ENCODE measurements around the gene ABI3BP. TPM values are rescaled to one million over a fixed set of nuclear protein-coding genes. Genes with fewer than 3 reads are reported as not detected.

The ABI3BP gene
- total and polyA plus RNA-seq, 2 experiments from 2014 or later = 0.42 to 0.57 TPM

DNA sequence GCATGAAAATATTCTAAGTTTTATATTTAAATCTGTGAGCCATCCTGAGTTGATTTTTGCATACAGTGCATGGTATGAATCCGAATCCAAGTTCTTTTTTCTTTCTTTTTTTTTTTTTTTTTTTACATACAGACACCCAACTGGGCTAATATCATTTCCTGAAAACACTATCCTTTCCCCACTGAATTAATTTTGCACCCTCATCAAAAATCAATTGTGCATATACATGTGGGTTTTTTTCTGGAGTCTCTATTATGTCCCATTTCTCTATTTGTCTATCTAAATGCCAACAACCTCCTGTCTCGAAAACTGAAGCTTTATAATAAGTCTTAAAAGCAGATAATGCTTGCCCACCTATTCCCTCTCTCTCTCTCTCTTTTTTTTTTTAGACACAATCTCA is 5.9 kb upstream of the ABI3BP start (continued):
- TF ChIP-seq, protein P1, sequence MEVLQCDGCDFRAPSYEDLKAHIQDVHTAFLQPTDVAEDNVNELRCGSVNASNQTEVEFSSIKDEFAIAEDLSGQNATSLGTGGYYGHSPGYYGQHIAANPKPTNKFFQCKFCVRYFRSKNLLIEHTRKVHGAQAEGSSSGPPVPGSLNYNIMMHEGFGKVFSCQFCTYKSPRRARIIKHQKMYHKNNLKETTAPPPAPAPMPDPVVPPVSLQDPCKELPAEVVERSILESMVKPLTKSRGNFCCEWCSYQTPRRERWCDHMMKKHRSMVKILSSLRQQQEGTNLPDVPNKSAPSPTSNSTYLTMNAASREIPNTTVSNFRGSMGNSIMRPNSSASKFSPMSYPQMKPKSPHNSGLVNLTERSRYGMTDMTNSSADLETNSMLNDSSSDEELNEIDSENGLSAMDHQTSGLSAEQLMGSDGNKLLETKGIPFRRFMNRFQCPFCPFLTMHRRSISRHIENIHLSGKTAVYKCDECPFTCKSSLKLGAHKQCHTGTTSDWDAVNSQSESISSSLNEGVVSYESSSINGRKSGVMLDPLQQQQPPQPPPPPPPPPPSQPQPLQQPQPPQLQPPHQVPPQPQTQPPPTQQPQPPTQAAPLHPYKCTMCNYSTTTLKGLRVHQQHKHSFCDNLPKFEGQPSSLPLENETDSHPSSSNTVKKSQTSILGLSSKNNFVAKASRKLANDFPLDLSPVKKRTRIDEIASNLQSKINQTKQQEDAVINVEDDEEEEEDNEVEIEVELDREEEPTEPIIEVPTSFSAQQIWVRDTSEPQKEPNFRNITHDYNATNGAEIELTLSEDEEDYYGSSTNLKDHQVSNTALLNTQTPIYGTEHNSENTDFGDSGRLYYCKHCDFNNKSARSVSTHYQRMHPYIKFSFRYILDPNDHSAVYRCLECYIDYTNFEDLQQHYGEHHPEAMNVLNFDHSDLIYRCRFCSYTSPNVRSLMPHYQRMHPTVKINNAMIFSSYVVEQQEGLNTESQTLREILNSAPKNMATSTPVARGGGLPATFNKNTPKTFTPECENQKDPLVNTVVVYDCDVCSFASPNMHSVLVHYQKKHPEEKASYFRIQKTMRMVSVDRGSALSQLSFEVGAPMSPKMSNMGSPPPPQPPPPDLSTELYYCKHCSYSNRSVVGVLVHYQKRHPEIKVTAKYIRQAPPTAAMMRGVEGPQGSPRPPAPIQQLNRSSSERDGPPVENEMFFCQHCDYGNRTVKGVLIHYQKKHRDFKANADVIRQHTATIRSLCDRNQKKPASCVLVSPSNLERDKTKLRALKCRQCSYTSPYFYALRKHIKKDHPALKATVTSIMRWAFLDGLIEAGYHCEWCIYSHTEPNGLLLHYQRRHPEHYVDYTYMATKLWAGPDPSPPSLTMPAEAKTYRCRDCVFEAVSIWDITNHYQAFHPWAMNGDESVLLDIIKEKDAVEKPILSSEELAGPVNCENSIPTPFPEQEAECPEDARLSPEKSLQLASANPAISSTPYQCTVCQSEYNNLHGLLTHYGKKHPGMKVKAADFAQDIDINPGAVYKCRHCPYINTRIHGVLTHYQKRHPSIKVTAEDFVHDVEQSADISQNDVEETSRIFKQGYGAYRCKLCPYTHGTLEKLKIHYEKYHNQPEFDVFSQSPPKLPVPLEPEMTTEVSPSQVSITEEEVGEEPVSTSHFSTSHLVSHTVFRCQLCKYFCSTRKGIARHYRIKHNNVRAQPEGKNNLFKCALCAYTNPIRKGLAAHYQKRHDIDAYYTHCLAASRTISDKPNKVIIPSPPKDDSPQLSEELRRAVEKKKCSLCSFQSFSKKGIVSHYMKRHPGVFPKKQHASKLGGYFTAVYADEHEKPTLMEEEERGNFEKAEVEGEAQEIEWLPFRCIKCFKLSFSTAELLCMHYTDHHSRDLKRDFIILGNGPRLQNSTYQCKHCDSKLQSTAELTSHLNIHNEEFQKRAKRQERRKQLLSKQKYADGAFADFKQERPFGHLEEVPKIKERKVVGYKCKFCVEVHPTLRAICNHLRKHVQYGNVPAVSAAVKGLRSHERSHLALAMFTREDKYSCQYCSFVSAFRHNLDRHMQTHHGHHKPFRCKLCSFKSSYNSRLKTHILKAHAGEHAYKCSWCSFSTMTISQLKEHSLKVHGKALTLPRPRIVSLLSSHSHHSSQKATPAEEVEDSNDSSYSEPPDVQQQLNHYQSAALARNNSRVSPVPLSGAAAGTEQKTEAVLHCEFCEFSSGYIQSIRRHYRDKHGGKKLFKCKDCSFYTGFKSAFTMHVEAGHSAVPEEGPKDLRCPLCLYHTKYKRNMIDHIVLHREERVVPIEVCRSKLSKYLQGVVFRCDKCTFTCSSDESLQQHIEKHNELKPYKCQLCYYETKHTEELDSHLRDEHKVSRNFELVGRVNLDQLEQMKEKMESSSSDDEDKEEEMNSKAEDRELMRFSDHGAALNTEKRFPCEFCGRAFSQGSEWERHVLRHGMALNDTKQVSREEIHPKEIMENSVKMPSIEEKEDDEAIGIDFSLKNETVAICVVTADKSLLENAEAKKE (CRISPR knock-in tag; IDR thresholded peaks at IDR 0.05) = no peak
- TF ChIP-seq EZH2 (IDR thresholded peaks at IDR 0.05; ENCODE audit: low read depth, unreplicated experiment) (no peak), ZNF331 (CRISPR knock-in tag; IDR thresholded peaks at IDR 0.05; ENCODE audit: low read depth) (no peak), JUNB (IDR thresholded peaks at IDR 0.05; ENCODE audit: unreplicated experiment) (no peak)

DNA sequence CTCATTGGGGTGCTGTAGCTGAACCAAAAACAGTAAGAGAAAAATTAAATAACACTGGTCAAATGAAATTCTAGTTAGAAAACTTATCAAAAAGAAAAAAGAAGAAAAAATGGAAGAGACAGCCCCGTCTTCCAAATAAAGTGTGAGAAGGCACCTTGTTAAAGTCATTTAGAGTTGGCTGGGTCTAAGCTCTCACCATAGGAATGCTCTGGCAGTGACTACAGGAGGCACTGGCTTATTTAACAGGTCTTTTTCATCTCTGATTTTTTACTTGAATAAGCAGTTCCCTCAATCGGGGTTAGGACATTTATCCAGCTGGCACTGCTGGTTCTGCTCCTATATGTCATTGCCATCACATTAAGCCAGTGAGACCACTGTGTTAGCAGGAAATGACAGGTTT is 1.6 kb upstream of the ABI3BP start:
- no peak for DNase-seq (ENCODE audit: low spot score)
- Histone ChIP-seq H3K4me2 (no peak overlapping the region), H3K79me2 (replicated peaks; ENCODE audit: insufficient read depth) (no peaks in the 10 kb centered on the region), H3K27me3 (ENCODE audit: insufficient read depth) (no peaks in the 10 kb centered on the region), H3K4me3 (no peak overlapping the region), H3K9me2 (ENCODE audit: insufficient read depth) (no peaks in the 10 kb centered on the region), H3K27ac (ENCODE audit: low read depth) (no peak overlapping the region), H4K20me1 (replicated peaks; ENCODE audit: insufficient read depth) (no peaks in the 10 kb centered on the region), H3F3A (replicated peaks; ENCODE audit: low read depth) (no peaks in the 10 kb centered on the region), H2AFZ (no peak overlapping the region), H3K36me3 (ENCODE audit: insufficient read depth) (no peaks in the 10 kb centered on the region), H3K4me1 (ENCODE audit: insufficient read depth) (no peaks in the 10 kb centered on the region)
- Mint-ChIP-seq H3K27ac (no peak overlapping the region), H3K4me1 (no peaks in the 10 kb centered on the region), H3K36me3 (ENCODE audit: low read depth) (no peaks in the 10 kb centered on the region), H3K4me3 (no peak overlapping the region), H3K9me3 (no peaks in the 10 kb centered on the region), H3K27me3 (ENCODE audit: insufficient read depth, low read depth, poor library complexity) (no peaks in the 10 kb centered on the region)
- no peak for ATAC-seq
- no peak for TF ChIP-seq STAT1 (IDR thresholded peaks at IDR 0.05; ENCODE audit: unreplicated experiment)
- TF ChIP-seq, protein P2, sequence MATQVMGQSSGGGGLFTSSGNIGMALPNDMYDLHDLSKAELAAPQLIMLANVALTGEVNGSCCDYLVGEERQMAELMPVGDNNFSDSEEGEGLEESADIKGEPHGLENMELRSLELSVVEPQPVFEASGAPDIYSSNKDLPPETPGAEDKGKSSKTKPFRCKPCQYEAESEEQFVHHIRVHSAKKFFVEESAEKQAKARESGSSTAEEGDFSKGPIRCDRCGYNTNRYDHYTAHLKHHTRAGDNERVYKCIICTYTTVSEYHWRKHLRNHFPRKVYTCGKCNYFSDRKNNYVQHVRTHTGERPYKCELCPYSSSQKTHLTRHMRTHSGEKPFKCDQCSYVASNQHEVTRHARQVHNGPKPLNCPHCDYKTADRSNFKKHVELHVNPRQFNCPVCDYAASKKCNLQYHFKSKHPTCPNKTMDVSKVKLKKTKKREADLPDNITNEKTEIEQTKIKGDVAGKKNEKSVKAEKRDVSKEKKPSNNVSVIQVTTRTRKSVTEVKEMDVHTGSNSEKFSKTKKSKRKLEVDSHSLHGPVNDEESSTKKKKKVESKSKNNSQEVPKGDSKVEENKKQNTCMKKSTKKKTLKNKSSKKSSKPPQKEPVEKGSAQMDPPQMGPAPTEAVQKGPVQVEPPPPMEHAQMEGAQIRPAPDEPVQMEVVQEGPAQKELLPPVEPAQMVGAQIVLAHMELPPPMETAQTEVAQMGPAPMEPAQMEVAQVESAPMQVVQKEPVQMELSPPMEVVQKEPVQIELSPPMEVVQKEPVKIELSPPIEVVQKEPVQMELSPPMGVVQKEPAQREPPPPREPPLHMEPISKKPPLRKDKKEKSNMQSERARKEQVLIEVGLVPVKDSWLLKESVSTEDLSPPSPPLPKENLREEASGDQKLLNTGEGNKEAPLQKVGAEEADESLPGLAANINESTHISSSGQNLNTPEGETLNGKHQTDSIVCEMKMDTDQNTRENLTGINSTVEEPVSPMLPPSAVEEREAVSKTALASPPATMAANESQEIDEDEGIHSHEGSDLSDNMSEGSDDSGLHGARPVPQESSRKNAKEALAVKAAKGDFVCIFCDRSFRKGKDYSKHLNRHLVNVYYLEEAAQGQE (IDR thresholded peaks at IDR 0.05; ENCODE audit: unreplicated experiment) = no peak
- TF ChIP-seq POLR2AphosphoS5 (IDR thresholded peaks at IDR 0.05; ENCODE audit: low read depth) = no peak
- TF ChIP-seq, protein P1 (CRISPR knock-in tag; IDR thresholded peaks at IDR 0.05) = no peak

All from GM23338 (cell line).